Activated B cell treated with CpG ODN at 0.5 μM for 24 hours (primary cell): Measurements from ENCODE around the gene SYNDIG1. TPM values are rescaled to one million over a fixed set of nuclear protein-coding genes. Genes with fewer than 3 reads are reported as not detected.

Experiments used
- ATAC-seq: fragments of 200-7000 bp; cut with Tn5 transposase; one replicate; pipeline ENCODE4 v1.10.0; 2021; ENCODE audit warnings: low read depth, mild to moderate bottlenecking, moderate library complexity
- CTCF ChIA-PET: fragments of 350-600 bp; sonication (Branson Sonifier 250); formaldehyde crosslinking; loops from one replicate; lab custom pipeline; 2021; ENCODE audit warnings: antibody characterized with exemption; lab: Charles Lee
- POLR2A ChIA-PET: fragments of 350-600 bp; sonication (Branson Sonifier 250); formaldehyde crosslinking; loops from one replicate; lab custom pipeline; 2021; ENCODE audit warnings: antibody characterized with exemption; lab: Charles Lee
- DNase-seq: peaks from one replicate; pipeline ENCODE4 v3.0.0; 2022
- H3K27ac Mint-ChIP-seq: one replicate; pipeline ENCODE4 v1.8.0; 2020; ENCODE audit warnings: mixed read lengths
- H3K27me3 Mint-ChIP-seq: one replicate; pipeline ENCODE4 v1.8.0; 2021; ENCODE audit warnings: mixed read lengths
- H3K36me3 Mint-ChIP-seq: one replicate; pipeline ENCODE4 v1.8.0; 2021; ENCODE audit warnings: low read depth, mixed read lengths
- H3K4me1 Mint-ChIP-seq: one replicate; pipeline ENCODE4 v1.8.0; 2021; ENCODE audit warnings: mixed read lengths
- H3K4me3 Mint-ChIP-seq: one replicate; pipeline ENCODE4 v1.8.0; 2020; ENCODE audit warnings: mild to moderate bottlenecking, mixed read lengths
- H3K9me3 Mint-ChIP-seq: one replicate; pipeline ENCODE4 v1.8.0; 2020; ENCODE audit warnings: mixed read lengths
- CTCF ChIP-seq: fragments of 200-600 bp; IDR thresholded peaks from one replicate; pipeline ENCODE4 v1.8.0; 2022; ENCODE audit warnings: antibody characterized with exemption, mild to moderate bottlenecking
- intact Hi-C: fragments of 100-400 bp; cut with micrococcal nuclease; formaldehyde crosslinking; loops from one replicate; pipeline ENCODE4 v1.15.1; 2024
- total RNA-seq: library from RNA; stranded (reverse); gene quantifications from 2 replicates; pipeline ENCODE4 v1.2.3, GENCODE V29; 2022

SYNDIG1 gene
- total RNA-seq: not detected in 2 replicates

DNA sequence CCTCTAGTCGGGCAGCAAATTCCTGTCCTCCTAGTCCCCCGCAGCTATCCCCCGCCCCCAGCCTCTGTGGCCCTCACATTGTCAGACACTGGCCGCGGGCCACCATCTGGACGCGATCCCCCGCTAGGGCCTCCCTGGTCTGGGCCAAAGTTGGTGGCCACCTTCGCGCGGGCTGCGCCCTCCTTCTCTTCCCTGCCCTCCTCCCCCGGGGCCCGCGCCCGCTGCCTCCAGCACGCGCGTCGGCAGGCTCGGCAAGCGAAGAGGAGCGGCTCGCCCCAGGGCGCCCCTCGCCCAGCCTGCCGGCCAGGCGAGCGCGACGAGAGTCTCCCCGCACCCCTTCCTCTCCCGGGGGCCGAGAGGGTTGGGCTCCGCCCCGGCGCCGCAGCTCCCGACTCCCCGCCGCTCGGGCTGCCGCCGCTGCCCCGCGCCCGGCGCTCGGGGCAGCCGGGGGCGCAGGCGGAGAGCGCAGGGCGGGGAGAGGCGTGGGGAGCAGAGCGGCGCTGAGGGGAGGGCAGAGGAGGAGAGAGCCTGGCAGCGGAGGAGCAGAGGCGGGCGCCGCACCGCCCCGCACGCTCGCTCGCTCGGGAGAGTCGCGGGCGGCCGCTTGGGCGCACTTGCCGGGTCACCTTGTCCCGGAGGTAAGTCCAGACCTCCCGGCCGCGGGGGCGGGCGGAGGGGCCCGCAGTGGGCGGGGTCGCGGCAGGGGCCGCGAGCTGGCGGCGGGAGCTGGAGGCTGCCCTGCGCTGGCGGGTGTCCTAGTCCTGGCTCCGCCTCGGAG is at the start of gene SYNDIG1:
Gene SYNDIG1 (plus strand): TSS at position 514 of the 778 bp plus-strand sequence. CDS start 73,469 bp downstream, outside the sequence.
- Mint-ChIP-seq H3K27ac (no peak within 1 kb of the TSS), H3K4me1 (peaks cover 10% of the 10 kb centered on the region), H3K27me3 (peaks cover 36% of the 10 kb centered on the region), H3K9me3 (no peaks in the 10 kb centered on the region), H3K4me3 (no peak within 1 kb of the TSS), H3K36me3 (no peaks in the 10 kb centered on the region)
- intact Hi-C loops: no loop called here
- TF ChIP-seq CTCF: no peak
- no peak for ATAC-seq
- DNase-seq: no peak
- ChIA-PET CTCF (no interaction called here), POLR2A (no interaction called here)

GRCh38 chr20:24419786-24420185 is 49.6 kb upstream of the SYNDIG1 start:
- H3K4me1 Mint-ChIP-seq: no peaks in the 10 kb centered on the region
- no peak overlapping the region for H3K27ac Mint-ChIP-seq
- H3K9me3 Mint-ChIP-seq: peaks cover 14% of the 10 kb centered on the region
- H3K36me3 Mint-ChIP-seq: no peaks in the 10 kb centered on the region
- intact Hi-C loops: no loop called here
- H3K27me3 Mint-ChIP-seq: peaks cover 2% of the 10 kb centered on the region
- CTCF ChIA-PET: no interaction called here
- ATAC-seq: no peak
- DNase-seq: no peak
- POLR2A ChIA-PET: no interaction called here
- no peak for TF ChIP-seq CTCF
- H3K4me3 Mint-ChIP-seq: no peak overlapping the region

- Mint-ChIP-seq H3K9me3 (peaks cover 10% of the 10 kb centered on the region), H3K36me3 (no peaks in the 10 kb centered on the region), H3K27ac (no peak overlapping the region), H3K4me1 (no peaks in the 10 kb centered on the region), H3K4me3 (no peak overlapping the region), H3K27me3 (peaks cover 2% of the 10 kb centered on the region)
- DNase-seq: no peak
- POLR2A ChIA-PET: no interaction called here
- CTCF ChIA-PET: no interaction called here
- intact Hi-C loops: no loop called here
- TF ChIP-seq CTCF: no peak
- ATAC-seq: no peak
Measured at GRCh38 chr20:24420567-24420966, 48.9 kb upstream of the SYNDIG1 start.

GRCh38 chr20:24421071-24421470 is 48.4 kb upstream of the SYNDIG1 start:
- TF ChIP-seq CTCF: no peak
- Mint-ChIP-seq H3K36me3 (no peaks in the 10 kb centered on the region), H3K4me3 (no peak overlapping the region), H3K27ac (no peak overlapping the region), H3K9me3 (peaks cover 5% of the 10 kb centered on the region), H3K4me1 (no peaks in the 10 kb centered on the region), H3K27me3 (peaks cover 2% of the 10 kb centered on the region)
- intact Hi-C loops: no loop called here
- ATAC-seq (no peak), DNase-seq (no peak)
- POLR2A ChIA-PET: no interaction called here
- CTCF ChIA-PET: no interaction called here

- Mint-ChIP-seq H3K36me3 (no peaks in the 10 kb centered on the region), H3K27me3 (peaks cover 2% of the 10 kb centered on the region), H3K27ac (no peak overlapping the region), H3K4me3 (no peak overlapping the region), H3K9me3 (no peaks in the 10 kb centered on the region), H3K4me1 (no peaks in the 10 kb centered on the region)
- no peak for TF ChIP-seq CTCF
- no peak for ATAC-seq
- intact Hi-C loops: no loop called here
- no peak for DNase-seq
- CTCF ChIA-PET: no interaction called here
- POLR2A ChIA-PET: no interaction called here
Measured at GRCh38 chr20:24422091-24422760, 47.2 kb upstream of the SYNDIG1 start.
